Stimulated activated CD4-positive, alpha-beta T cell treated with anti-CD3 and anti-CD28 coated beads, Interleukin-1b, Interleukin-23, amount 100 ng/mL, for 1 hour (primary cell): ENCODE measurements around the gene WAS.

Experiments used
- DNase-seq, 2 donors: peaks; one replicate each; pipeline ENCODE4 v3.0.0-alpha.2; 2020; ENCODE audit warnings: low read depth in 2 of 2

WAS gene

GRCh38 chrX:48711929-48712505, 28.4 kb downstream of the WAS start:
- DNase-seq, result no peak

DNA sequence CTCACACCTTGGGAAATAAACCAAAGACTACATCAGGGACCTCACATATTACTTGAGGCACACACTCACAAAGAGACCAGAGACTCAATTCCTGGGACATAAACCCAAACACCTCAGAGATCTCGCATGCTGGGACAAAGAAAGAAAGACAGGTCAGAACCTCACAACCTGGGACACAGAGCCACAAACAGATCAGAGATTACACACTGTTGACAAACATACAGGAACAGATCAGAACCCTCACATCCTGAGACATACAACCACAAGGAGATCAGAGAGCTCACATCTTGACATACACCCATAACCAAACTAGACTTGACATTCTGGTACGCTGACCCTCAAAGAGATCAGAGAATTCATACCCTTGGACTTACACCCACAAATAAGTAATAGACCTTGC, 30.2 kb downstream of the WAS start:
- DNase-seq, result no peak

DNA sequence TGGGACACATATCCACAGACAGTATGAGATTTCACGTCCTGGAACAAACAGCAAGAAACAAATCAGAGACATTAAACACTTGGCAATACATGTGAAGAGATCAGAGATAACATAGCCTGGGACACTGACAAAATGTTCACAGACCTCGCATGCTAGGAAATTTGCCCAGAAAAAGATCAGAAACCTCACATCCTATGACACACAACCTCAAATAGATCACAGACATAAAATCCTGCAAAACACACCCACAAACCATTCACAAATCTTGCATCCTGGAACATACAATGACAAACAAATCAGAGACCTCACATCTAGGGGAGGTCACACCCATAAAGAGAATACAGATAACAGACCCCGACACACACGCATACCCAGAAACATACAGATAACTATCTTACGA, 31.0 kb downstream of the WAS start:
- DNase-seq, result no peak

GRCh38 chrX:48715072-48715471, 31.5 kb downstream of the WAS start:
- no peak for DNase-seq

GRCh38 chrX:48715876-48716502, 32.4 kb downstream of the WAS start:
- DNase-seq, result no peak

- no peak for DNase-seq
Observed at GRCh38 chrX:48719958-48720357, 36.4 kb downstream of the WAS start.

- no peak for DNase-seq
Observed at GRCh38 chrX:48720577-48721250, 37.1 kb downstream of the WAS start.

GRCh38 chrX:48721916-48722315, 38.3 kb downstream of the WAS start:
- no peak for DNase-seq

DNA sequence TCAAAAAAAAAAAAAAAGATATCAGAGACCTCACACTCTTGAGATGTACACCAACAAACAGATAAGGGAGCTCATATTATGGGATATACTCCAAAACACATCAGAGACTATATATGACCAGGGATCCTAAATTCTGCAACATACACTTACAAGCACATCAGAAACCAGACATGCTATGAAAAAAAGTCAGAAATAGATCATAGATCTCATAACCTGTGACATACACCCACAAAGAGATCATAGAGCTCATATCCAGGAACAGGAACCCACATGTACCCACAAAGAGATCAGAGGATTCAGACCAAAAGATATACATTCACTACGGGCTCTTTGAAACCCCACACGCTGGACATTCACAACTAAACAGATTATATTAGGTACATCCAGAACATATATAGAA, 43.0 kb downstream of the WAS start:
- DNase-seq, result no peak

DNA sequence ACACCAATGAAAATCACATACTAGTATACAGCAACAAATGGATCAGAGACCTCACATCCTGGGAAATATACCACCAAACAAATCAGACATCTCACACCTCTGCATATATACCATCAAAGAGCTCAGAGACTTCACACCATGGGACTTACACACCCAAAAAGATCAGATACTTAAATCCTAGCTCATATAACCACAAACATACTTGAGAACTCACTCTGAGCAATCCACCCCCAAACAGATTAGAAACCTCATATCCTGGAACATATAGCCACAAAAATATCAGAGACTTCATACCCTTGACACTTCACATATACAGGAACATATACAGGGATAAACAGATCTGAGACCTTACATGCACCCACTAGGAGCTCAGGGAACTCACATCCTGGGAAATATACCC, 45.1 kb downstream of the WAS start:
- no peak for DNase-seq

DNA sequence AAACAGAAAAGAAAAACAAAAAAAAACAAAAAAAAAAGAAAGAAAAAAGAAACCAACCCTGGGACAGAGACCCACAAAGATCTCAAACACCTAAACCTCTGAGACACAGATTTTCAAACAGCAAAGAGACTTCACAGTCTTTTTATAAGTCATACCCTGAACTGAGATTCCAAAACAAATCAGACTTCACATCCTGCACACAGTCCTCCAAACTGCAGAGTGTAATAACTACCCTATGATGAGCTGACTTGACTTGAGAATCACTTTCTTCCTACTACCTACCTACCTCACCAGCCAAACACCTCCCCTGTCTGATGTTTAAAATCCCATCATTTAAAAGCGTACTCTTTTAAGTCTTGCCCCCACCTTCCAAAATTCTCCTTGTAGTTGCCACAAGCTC, 52.7 kb downstream of the WAS start:
- no peak for DNase-seq

DNA sequence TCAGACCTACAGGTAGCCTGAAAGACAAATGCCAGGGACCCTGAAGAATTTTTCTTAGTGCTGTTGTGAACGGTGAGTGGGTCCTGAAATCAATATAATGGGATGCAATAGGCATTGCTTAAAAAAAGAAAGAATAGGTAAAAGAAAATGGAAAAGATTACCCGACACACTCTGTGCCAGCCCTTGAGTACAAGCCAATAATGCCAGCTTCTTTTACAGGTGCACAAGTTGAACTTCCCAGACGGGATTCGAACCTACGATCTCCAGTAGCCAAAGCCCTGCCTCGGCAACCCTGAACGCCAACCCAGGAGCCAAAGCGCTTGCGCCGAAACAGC, 53.2 kb downstream of the WAS start:
- no peak for DNase-seq

GRCh38 chrX:48737213-48737938, 53.8 kb downstream of the WAS start:
- peak; percentile 54 to 74 for DNase-seq

GRCh38 chrX:48737940-48738339, 54.3 kb downstream of the WAS start:
- no peak for DNase-seq
